Measurements from ENCODE around the gene TMEM60. TPM values are rescaled to one million over a fixed set of nuclear protein-coding genes. Genes with fewer than 3 reads are reported as not detected.
A peak's percentile ranks its signal among the peaks of the same experiment; 100 is the strongest.
"Not testable (repeated sequence)": the region's sequence is repeated elsewhere in the genome, so short reads cannot be mapped to it uniquely, and the experiment has no call there.

Gene TMEM60
- 7.6 and 13.9 TPM in 2 replicates for total RNA-seq (2014; rRNA removed; shearing (Covaris generic))

GRCh38 chr7:77798394-77799077 is at the start of gene TMEM60, which contains the start of gene PHTF2:
TSS of gene TMEM60 (minus strand) at chr7:77798434. CDS start at chr7:77794373, 4,061 bp downstream.
TSS of gene PHTF2 (plus strand) at chr7:77798773.
- in situ Hi-C loops (cut with HindIII; ENCODE audit: low sequenced_read_pairs), result no loop called here
- DNase-seq (ENCODE audit: low spot score), result peak; percentile 100

- no peak for DNase-seq (ENCODE audit: low spot score)
- in situ Hi-C loops (cut with HindIII; ENCODE audit: low sequenced_read_pairs), result no loop called here
These were observed 48.3 kb upstream of the TMEM60 start for GRCh38 chr7:77846317-77847092.

GRCh38 chr7:77843194-77843593 is 45.0 kb upstream of the TMEM60 start:
- in situ Hi-C loops (cut with HindIII; ENCODE audit: low sequenced_read_pairs), result no loop called here
- no peak for DNase-seq (ENCODE audit: low spot score)

- no peak for DNase-seq (ENCODE audit: low spot score)
- in situ Hi-C loops (cut with HindIII; ENCODE audit: low sequenced_read_pairs), result no loop called here
These were observed 41.7 kb upstream of the TMEM60 start for GRCh38 chr7:77839919-77840318.

GRCh38 chr7:77838929-77839491 is 40.8 kb upstream of the TMEM60 start:
- in situ Hi-C loops (cut with HindIII; ENCODE audit: low sequenced_read_pairs), result no loop called here

GRCh38 chr7:77837966-77838365 is 39.7 kb upstream of the TMEM60 start:
- in situ Hi-C loops (cut with HindIII; ENCODE audit: low sequenced_read_pairs), result no loop called here

More at GRCh38 chr7:77838929-77839491, 40.8 kb upstream of the TMEM60 start:
- peak; percentile 5 for DNase-seq (ENCODE audit: low spot score)

GRCh38 chr7:77837275-77837674 is 39.0 kb upstream of the TMEM60 start:
- DNase-seq (ENCODE audit: low spot score), result no peak
- in situ Hi-C loops (cut with HindIII; ENCODE audit: low sequenced_read_pairs), result no loop called here

More at GRCh38 chr7:77837966-77838365, 39.7 kb upstream of the TMEM60 start:
- DNase-seq (ENCODE audit: low spot score), result no peak

GRCh38 chr7:77836425-77836824 is 38.2 kb upstream of the TMEM60 start:
- DNase-seq (ENCODE audit: low spot score); in situ Hi-C loops (cut with HindIII; ENCODE audit: low sequenced_read_pairs): not testable (repeated sequence)

GRCh38 chr7:77833136-77833535 is 34.9 kb upstream of the TMEM60 start:
- no peak for DNase-seq (ENCODE audit: low spot score)
- in situ Hi-C loops (cut with HindIII; ENCODE audit: low sequenced_read_pairs), result no loop called here

GRCh38 chr7:77831953-77832352 is 33.7 kb upstream of the TMEM60 start:
- in situ Hi-C loops (cut with HindIII; ENCODE audit: low sequenced_read_pairs), result no loop called here

GRCh38 chr7:77831481-77831880 is 33.2 kb upstream of the TMEM60 start:
- in situ Hi-C loops (cut with HindIII; ENCODE audit: low sequenced_read_pairs), result no loop called here
- DNase-seq (ENCODE audit: low spot score), result no peak

More at GRCh38 chr7:77831953-77832352, 33.7 kb upstream of the TMEM60 start:
- no peak for DNase-seq (ENCODE audit: low spot score)

GRCh38 chr7:77830649-77831355 is 32.6 kb upstream of the TMEM60 start:
- DNase-seq (ENCODE audit: low spot score), result no peak
- in situ Hi-C loops (cut with HindIII; ENCODE audit: low sequenced_read_pairs), result no loop called here

- DNase-seq (ENCODE audit: low spot score), result no peak
- in situ Hi-C loops (cut with HindIII; ENCODE audit: low sequenced_read_pairs), result no loop called here
These were observed 29.8 kb upstream of the TMEM60 start for GRCh38 chr7:77827999-77828398.

- in situ Hi-C loops (cut with HindIII; ENCODE audit: low sequenced_read_pairs), result no loop called here
- no peak for DNase-seq (ENCODE audit: low spot score)
These were observed 28.1 kb upstream of the TMEM60 start for GRCh38 chr7:77826300-77826699.

GRCh38 chr7:77825131-77825530 is 26.9 kb upstream of the TMEM60 start:
- no peak for DNase-seq (ENCODE audit: low spot score)
- in situ Hi-C loops (cut with HindIII; ENCODE audit: low sequenced_read_pairs), result no loop called here

GRCh38 chr7:77824636-77825035 is 26.4 kb upstream of the TMEM60 start:
- DNase-seq (ENCODE audit: low spot score), result no peak
- in situ Hi-C loops (cut with HindIII; ENCODE audit: low sequenced_read_pairs), result no loop called here

GRCh38 chr7:77823787-77824186 is 25.6 kb upstream of the TMEM60 start:
- DNase-seq (ENCODE audit: low spot score), result no peak
- in situ Hi-C loops (cut with HindIII; ENCODE audit: low sequenced_read_pairs), result no loop called here

- DNase-seq (ENCODE audit: low spot score), result no peak
- in situ Hi-C loops (cut with HindIII; ENCODE audit: low sequenced_read_pairs), result no loop called here
These were observed 24.0 kb upstream of the TMEM60 start for GRCh38 chr7:77822269-77822668.

GRCh38 chr7:77820967-77821366 is 22.7 kb upstream of the TMEM60 start:
- no peak for DNase-seq (ENCODE audit: low spot score)
- in situ Hi-C loops (cut with HindIII; ENCODE audit: low sequenced_read_pairs), result no loop called here

Measured in G401 (cell line).